OCI-LY1 (cell line): ENCODE data around the gene MAST4.

Experiments used
- H2AFZ ChIP-seq: fragments of 200-600 bp; sonication (generic), shearing (Covaris generic); 2 replicates; pipeline ENCODE4 v1.6.0; 2014; ENCODE audit warnings: antibody characterized with exemption, mild to moderate bottlenecking, low read length
- H3F3A ChIP-seq: fragments of 200-600 bp; sonication (generic), shearing (Covaris generic); 2 replicates; pipeline ENCODE4 v1.6.0; 2014; ENCODE audit warnings: mild to moderate bottlenecking, antibody characterized with exemption, low read length, moderate library complexity; ENCODE audit not compliant: insufficient read depth
- H3K27ac ChIP-seq: fragments of 200-600 bp; sonication (generic); 2 replicates; pipeline ENCODE4 v1.5.1; 2014; ENCODE audit warnings: low read length, mixed run types, mild to moderate bottlenecking, low read depth; ENCODE audit not compliant: poor library complexity, severe bottlenecking
- H3K27me3 ChIP-seq: fragments of 200-600 bp; sonication (generic); 2 replicates; pipeline ENCODE4 v1.6.0; 2014; ENCODE audit warnings: antibody characterized with exemption, mild to moderate bottlenecking, low read length, moderate library complexity; ENCODE audit not compliant: insufficient read depth
- H3K36me3 ChIP-seq: fragments of 200-600 bp; sonication (generic); 2 replicates; pipeline ENCODE4 v1.6.1; 2014; ENCODE audit warnings: mild to moderate bottlenecking, antibody characterized with exemption, low read length, moderate library complexity, mixed read lengths; ENCODE audit not compliant: insufficient read depth
- H3K4me1 ChIP-seq: fragments of 200-600 bp; sonication (generic); 2 replicates; pipeline ENCODE4 v1.5.1; 2014; ENCODE audit warnings: mild to moderate bottlenecking, low read length, moderate library complexity; ENCODE audit not compliant: insufficient read depth, severe bottlenecking
- H3K4me2 ChIP-seq: fragments of 200-600 bp; sonication (generic), shearing (Covaris generic); 2 replicates; pipeline ENCODE4 v1.6.1; 2014; ENCODE audit warnings: low read length
- H3K4me3 ChIP-seq: fragments of 200-600 bp; sonication (generic); 2 replicates; pipeline ENCODE4 v1.5.1; 2014; ENCODE audit warnings: low read length, low read depth, mild to moderate bottlenecking, mixed read lengths; ENCODE audit not compliant: poor library complexity, severe bottlenecking
- H3K79me2 ChIP-seq: fragments of 200-600 bp; shearing (Covaris generic); 2 replicates; pipeline ENCODE4 v1.6.1; 2016; ENCODE audit warnings: mixed run types, low read length, mixed read lengths; ENCODE audit not compliant: insufficient read depth
- H3K9ac ChIP-seq: fragments of 200-600 bp; sonication (generic), shearing (Covaris generic); 2 replicates; pipeline ENCODE4 v1.6.1; 2014; ENCODE audit warnings: mild to moderate bottlenecking, low read length, mixed read lengths
- H3K9me2 ChIP-seq: fragments of 200-600 bp; sonication (generic), shearing (Covaris generic); 2 replicates; pipeline ENCODE4 v1.6.1; 2014; ENCODE audit warnings: low read depth, mild to moderate bottlenecking, low read length, mixed read lengths
- H3K9me3 ChIP-seq: fragments of 200-600 bp; shearing (Covaris generic); 2 replicates; pipeline ENCODE4 v1.6.1; 2014; ENCODE audit warnings: low read length, mixed read lengths
- H4K20me1 ChIP-seq: fragments of 200-600 bp; sonication (generic), shearing (Covaris generic); 2 replicates; pipeline ENCODE4 v1.6.0; 2016; ENCODE audit warnings: mild to moderate bottlenecking, low read length; ENCODE audit not compliant: insufficient read depth
- CTCF ChIP-seq: fragments of 200-600 bp; sonication (generic), shearing (Covaris generic); IDR thresholded peaks from 2 replicates; pipeline ENCODE4 v1.5.1; 2017; ENCODE audit warnings: mild to moderate bottlenecking, antibody characterized with exemption, low read length, moderate library complexity, mixed read lengths
- EZH2 ChIP-seq: fragments of 200-600 bp; sonication (generic), shearing (Covaris generic); IDR thresholded peaks from 2 replicates; pipeline ENCODE4 v1.8.0; 2017; ENCODE audit warnings: borderline replicate concordance, mixed run types, mild to moderate bottlenecking, antibody characterized with exemption, low read length, moderate library complexity, mixed read lengths

MAST4 gene

GRCh38 chr5:66697796-66698564 lies 101.8 kb downstream of the MAST4 start:
- Histone ChIP-seq H4K20me1 (no peaks in the 10 kb centered on the region), H3K36me3 (no peaks in the 10 kb centered on the region), H3K4me1 (no peaks in the 10 kb centered on the region), H2AFZ (no peak overlapping the region), H3K9me3 (no peaks in the 10 kb centered on the region), H3K9me2 (no peaks in the 10 kb centered on the region), H3K4me3 (no peak overlapping the region), H3F3A (no peaks in the 10 kb centered on the region), H3K79me2 (no peaks in the 10 kb centered on the region), H3K27ac (no peak overlapping the region), H3K9ac (no peak overlapping the region), H3K27me3 (no peaks in the 10 kb centered on the region), H3K4me2 (no peak overlapping the region)
- TF ChIP-seq EZH2 (no peak), CTCF (no peak)

GRCh38 chr5:66701244-66701643 lies 105.1 kb downstream of the MAST4 start:
- Histone ChIP-seq H3K36me3 (no peaks in the 10 kb centered on the region), H4K20me1 (no peaks in the 10 kb centered on the region), H3K27me3 (no peaks in the 10 kb centered on the region), H3K27ac (no peak overlapping the region), H3K4me2 (no peak overlapping the region), H3K79me2 (no peaks in the 10 kb centered on the region), H3K9ac (no peak overlapping the region), H3K9me3 (no peaks in the 10 kb centered on the region), H3F3A (no peaks in the 10 kb centered on the region), H3K9me2 (no peaks in the 10 kb centered on the region), H3K4me3 (no peak overlapping the region), H3K4me1 (no peaks in the 10 kb centered on the region), H2AFZ (no peak overlapping the region)
- TF ChIP-seq CTCF (no peak), EZH2 (no peak)

GRCh38 chr5:66702426-66702825 lies 106.2 kb downstream of the MAST4 start:
- H3K79me2 ChIP-seq: no peaks in the 10 kb centered on the region
- TF ChIP-seq CTCF (no peak), EZH2 (no peak)
- H3K36me3 ChIP-seq: no peaks in the 10 kb centered on the region
- no peaks in the 10 kb centered on the region for H3F3A ChIP-seq
- no peaks in the 10 kb centered on the region for H3K27me3 ChIP-seq
- no peak overlapping the region for H3K4me3 ChIP-seq
- no peaks in the 10 kb centered on the region for H3K9me3 ChIP-seq
- no peaks in the 10 kb centered on the region for H3K4me1 ChIP-seq
- H4K20me1 ChIP-seq: no peaks in the 10 kb centered on the region
- H3K4me2 ChIP-seq: no peak overlapping the region
- H3K27ac ChIP-seq: no peak overlapping the region
- no peak overlapping the region for H2AFZ ChIP-seq
- no peak overlapping the region for H3K9ac ChIP-seq
- H3K9me2 ChIP-seq: no peaks in the 10 kb centered on the region
